K562 (cell line): ENCODE data around the gene FMN1. TPM values are rescaled to one million over a fixed set of nuclear protein-coding genes. Genes with fewer than 3 reads are reported as not detected.

ENCODE experiments used
- ATAC-seq: fragments of 200-7000 bp; cut with Tn5 transposase; 3 replicates; pipeline ENCODE4 v1.9.1; 2020; ENCODE audit warnings: moderate library complexity
- BruUV-seq: library from RNA; stranded (reverse); fragments of 400-500 nt; replicated peaks from 2 replicates; lab custom pipeline; 2021; lab: Mats Ljungman, UMichigan
- CTCF ChIA-PET: fragments of 300-600 bp; formaldehyde crosslinking; extraction: SDS; loops from one replicate; lab custom pipeline; 2021; ENCODE audit warnings: low intra/inter-chr PET ratio; lab: Yijun Ruan, JAX
- POLR2A ChIA-PET: fragments of 300-600, 350-650 bp; sonication (Branson Sonifier 250); formaldehyde crosslinking; extraction: SDS; loops from one replicate; lab custom pipeline; 2021; ENCODE audit warnings: antibody characterized with exemption, inconsistent platforms; lab: Yijun Ruan, JAX
- DNase-seq, 4 experiments: peaks; one replicate each; pipeline versions ENCODE4 v3.0.0 to v3.0.0-alpha.2; 2011 to 2018; ENCODE audit warnings: low spot score in 3 of 4, mixed read lengths in 3 of 4; ENCODE audit errors: extremely low read depth in 1 of 4
- FAIRE-seq: peaks from 2 replicates; lab custom pipeline; 2011; peaks lifted over from hg19 to GRCh38; lab: Jason Lieb, UNC
- H2AFZ ChIP-seq: 2 replicates; pipeline ENCODE4 v1.6.0; 2011; ENCODE audit warnings: low read depth, low read length, control low read depth, inconsistent platforms
- H3K27ac ChIP-seq: fragments of 200-600 bp; 3 replicates; pipeline ENCODE4 v1.8.0; 2011; ENCODE audit warnings: low read depth, mild to moderate bottlenecking, control low read depth, inconsistent platforms, low read length, moderate library complexity, mixed read lengths; ENCODE audit errors: extremely low read depth
- H3K27me3 ChIP-seq, 2 experiments: fragments of 300-600 bp in 1 of 2; 2 replicates in 1 of 2; 3 replicates in 1 of 2; pipeline versions ENCODE4 v1.6.0 to v1.8.0; 2011; ENCODE audit warnings: inconsistent platforms in 2 of 2, low read length in 2 of 2, mild to moderate bottlenecking in 1 of 2, mixed read lengths in 1 of 2, moderate library complexity in 1 of 2; ENCODE audit not compliant: control insufficient read depth in 2 of 2, insufficient read depth in 2 of 2
- H3K36me3 ChIP-seq: fragments of 300-600 bp; 3 replicates; pipeline ENCODE4 v1.8.0; 2011; ENCODE audit warnings: mild to moderate bottlenecking, low read length, inconsistent platforms; ENCODE audit not compliant: control insufficient read depth, insufficient read depth
- H3K4me1 ChIP-seq, 2 experiments: fragments of 200-600 bp in 1 of 2; replicated peaks in 1 of 2; 2 replicates in 1 of 2; 3 replicates in 1 of 2; pipeline versions ENCODE4 v1.5.1 to v1.8.0; 2011; ENCODE audit warnings: inconsistent platforms in 2 of 2, low read length in 2 of 2, mild to moderate bottlenecking in 1 of 2, mixed read lengths in 1 of 2, moderate library complexity in 1 of 2; ENCODE audit not compliant: control insufficient read depth in 2 of 2, insufficient read depth in 2 of 2
- H3K4me2 ChIP-seq: 2 replicates; pipeline ENCODE4 v1.6.1; 2011; ENCODE audit warnings: low read length, control low read depth, inconsistent platforms, mixed read lengths; ENCODE audit not compliant: insufficient read depth
- H3K4me3 ChIP-seq: fragments of 200-600 bp; sonication (generic), shearing (Covaris generic); 2 replicates; pipeline ENCODE4 v1.5.1; 2016; ENCODE audit warnings: control low read depth, inconsistent platforms
- H3K79me2 ChIP-seq: fragments of 200-600 bp; 3 replicates; pipeline ENCODE4 v1.8.0; 2011; ENCODE audit warnings: low read length, inconsistent platforms; ENCODE audit not compliant: control insufficient read depth, insufficient read depth
- H3K9ac ChIP-seq, 2 experiments: 2 replicates each; pipeline versions ENCODE4 v1.6.0 to v1.6.1; 2011; ENCODE audit warnings: low read depth in 2 of 2, low read length in 2 of 2, control low read depth in 1 of 2, inconsistent platforms in 1 of 2, mild to moderate bottlenecking in 1 of 2, mixed read lengths in 1 of 2; ENCODE audit not compliant: insufficient read depth in 1 of 2
- H3K9me1 ChIP-seq: one replicate; pipeline ENCODE4 v1.6.0; 2011; ENCODE audit warnings: inconsistent platforms, mild to moderate bottlenecking, low read length, moderate library complexity; ENCODE audit not compliant: control insufficient read depth, insufficient read depth
- H3K9me3 ChIP-seq: replicated peaks from 2 replicates; pipeline ENCODE4 v1.5.1; 2011; ENCODE audit warnings: low read depth, low read length, inconsistent platforms; ENCODE audit not compliant: control insufficient read depth, insufficient read depth
- H4K20me1 ChIP-seq: replicated peaks from 2 replicates; pipeline ENCODE4 v1.6.1; 2011; ENCODE audit warnings: low read length, inconsistent platforms, mixed read lengths; ENCODE audit not compliant: control insufficient read depth, insufficient read depth
- ARNT ChIP-seq, 2 experiments: fragments of 450-650 bp; IDR thresholded peaks; 2 replicates each; pipeline ENCODE4 v1.6.1; 2016; ENCODE audit warnings: mild to moderate bottlenecking in 1 of 2
- ELF2 ChIP-seq: fragments of 250-450 bp; sonication (Bioruptor Pico); IDR thresholded peaks from 2 replicates; pipeline ENCODE4 v1.5.0; 2021; ENCODE audit warnings: mild to moderate bottlenecking
- HDAC2 ChIP-seq: fragments of 450-650 bp; IDR thresholded peaks from 2 replicates; pipeline ENCODE4 v1.6.1; 2016; ENCODE audit warnings: mild to moderate bottlenecking
- KHSRP ChIP-seq: fragments of 450-650 bp; IDR thresholded peaks from 2 replicates; pipeline ENCODE4 v1.6.1; 2017
- TAF9B ChIP-seq: fragments of 450-650 bp; IDR thresholded peaks from 2 replicates; pipeline ENCODE4 v1.6.1; 2018; ENCODE audit warnings: mild to moderate bottlenecking; ENCODE audit not compliant: partially characterized antibody
- ZNF217 ChIP-seq: sonication (generic); formaldehyde crosslinking; IDR thresholded peaks from 2 replicates; pipeline ENCODE4 v1.8.0; 2022; ENCODE audit warnings: mild to moderate bottlenecking, missing genetic modification reagents
- ZNF785 ChIP-seq: fragments of 250-450 bp; sonication (Bioruptor Pico); IDR thresholded peaks from 2 replicates; pipeline ENCODE4 v1.4.0; 2020; ENCODE audit warnings: mild to moderate bottlenecking
- WGBS: fragments of 100-300 bp; shearing (Covaris generic); methylation state at CpG from one replicate; pipeline ENCODE4 v1.1.6; 2016; ENCODE audit warnings: low coverage, mixed read lengths; ENCODE audit not compliant: insufficient coverage; ENCODE audit errors: missing lambda C conversion rate; 5-methylcytosine and 5-hydroxymethylcytosine counted together
- in situ Hi-C: fragments of 300-500 bp; cut with MboI; formaldehyde crosslinking; loops from 4 replicates; pipeline ENCODE4 v1.15.0; 2018; ENCODE audit warnings: inconsistent platforms, mixed read lengths
- intact Hi-C: fragments of 100-400 bp; cut with micrococcal nuclease; formaldehyde crosslinking; loops from 2 replicates; pipeline ENCODE4 v1.14.2; 2022
- polyA plus RNA-seq, 8 experiments: library from polyadenylated mRNA; depleted of rRNA in 4 of 8; stranded (reverse) in 5 of 8; unstranded in 3 of 8; fragments of >200 nt; fragmentation: Nextera tagmentation in 2 of 8; fragmentation: Illumina TruSeq in 1 of 8; extraction: Ambion mirVana in 2 of 8; extraction: Trizol in 1 of 8; gene quantifications; 2 replicates each; pipeline versions ENCODE4 v1.2.1 to v1.2.3, GENCODE V29; 2011 to 2014; ENCODE audit warnings: inconsistent platforms in 1 of 8, missing spikeins in 1 of 8
- total RNA-seq, 7 experiments: library from RNA; depleted of rRNA in 6 of 7; stranded (reverse); fragments of >200 nt in 6 of 7; fragmentation: Illumina TruSeq in 2 of 7; extraction: Trizol in 2 of 7; gene quantifications; 2 replicates each; pipeline versions ENCODE4 v1.2.1 to v1.2.3, GENCODE V29; 2011 to 2021; ENCODE audit warnings: low replicate concordance in 1 of 7
- TF ChIP-seq, protein P1 (sequence below): fragments of 250-450 bp; sonication (Bioruptor Pico); IDR thresholded peaks from 2 replicates; pipeline ENCODE4 v1.8.0; 2022; ENCODE audit warnings: moderate library complexity, mild to moderate bottlenecking, inconsistent platforms
- TF ChIP-seq, protein P2 (sequence below): fragments of 200-800 bp; sonication (Bioruptor generic); IDR thresholded peaks from 2 replicates; pipeline ENCODE4 v1.6.1; 2016; ENCODE audit warnings: missing genetic modification characterization, missing compliant biosample characterization
- TF ChIP-seq, protein P3 (sequence below): sonication (generic); formaldehyde crosslinking; IDR thresholded peaks from 2 replicates; pipeline ENCODE4 v1.8.1; 2023; ENCODE audit warnings: mild to moderate bottlenecking, missing genetic modification reagents

The FMN1 gene
- total and polyA plus RNA-seq, 9 of the 15 experiments (the other 6 are each of a cell fraction or from before 2014, with no cell fraction given), result 0.03 to 0.07 (median 0.04) TPM; not detected in 6

DNA sequence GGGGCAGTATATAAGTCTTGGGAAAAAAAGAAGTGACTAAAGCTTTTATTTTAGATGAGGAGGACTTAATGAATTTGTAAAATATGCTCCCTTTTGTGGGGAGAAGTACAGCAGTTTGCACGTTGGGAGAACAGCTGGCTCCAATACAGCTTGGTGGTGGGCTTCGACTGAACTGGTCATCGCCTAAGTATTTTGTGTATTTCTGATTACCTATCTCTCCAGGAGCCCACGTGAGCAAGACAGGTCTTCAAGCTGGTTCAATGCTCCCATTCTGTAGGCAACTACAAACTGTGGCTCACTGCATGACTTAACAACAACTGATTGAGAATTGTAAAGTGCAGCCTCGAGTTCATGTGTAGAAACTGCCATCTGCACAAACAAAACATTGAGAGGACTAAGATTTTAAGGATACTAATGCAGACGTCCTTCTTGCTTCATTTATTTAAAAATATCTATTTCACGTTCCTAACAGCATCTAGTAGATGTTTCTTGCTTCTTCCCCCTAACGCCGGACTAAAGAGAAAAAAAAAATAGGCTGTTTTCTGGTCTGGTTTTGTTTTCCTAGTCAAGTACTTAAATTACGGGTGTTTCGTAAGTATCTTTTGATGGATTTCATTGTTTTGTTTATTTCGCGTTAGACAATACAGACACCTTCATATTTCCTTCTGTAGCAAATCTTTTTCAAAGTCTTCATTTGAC is 478.1 kb downstream of the FMN1 start:
- POLR2A ChIA-PET, result no interaction called here
- Histone ChIP-seq H3K4me3 (no peak overlapping the region), H2AFZ (no peak overlapping the region), H3K27ac (no peak overlapping the region), H3K9me3 (no peaks in the 10 kb centered on the region), H3K9me1 (no peaks in the 10 kb centered on the region), H3K4me2 (no peak overlapping the region), H3K9ac (no peak overlapping the region), H4K20me1 (no peaks in the 10 kb centered on the region), H3K36me3 (no peaks in the 10 kb centered on the region), H3K79me2 (no peaks in the 10 kb centered on the region), H3K4me1 (peaks cover 0 to 13% of the 10 kb centered on the region in 2 experiments; a peak in 2 of 5 replicates), H3K27me3 (peaks cover 10 to 17% of the 10 kb centered on the region in 2 experiments; a peak in 3 of 5 replicates)
- no TSS peak for BruUV-seq
- no peak for FAIRE-seq
- DNase-seq, result no peak
- CTCF ChIA-PET, result no interaction called here
- intact Hi-C loops (no loop called here), in situ Hi-C loops (no loop called here)
- no peak for ATAC-seq
- WGBS, result 3% methylated on average over 13 of the region's 13 CpGs
- no peak for TF ChIP-seq ARNT (IDR thresholded peaks at IDR 0.05)
- TF ChIP-seq, protein P1, sequence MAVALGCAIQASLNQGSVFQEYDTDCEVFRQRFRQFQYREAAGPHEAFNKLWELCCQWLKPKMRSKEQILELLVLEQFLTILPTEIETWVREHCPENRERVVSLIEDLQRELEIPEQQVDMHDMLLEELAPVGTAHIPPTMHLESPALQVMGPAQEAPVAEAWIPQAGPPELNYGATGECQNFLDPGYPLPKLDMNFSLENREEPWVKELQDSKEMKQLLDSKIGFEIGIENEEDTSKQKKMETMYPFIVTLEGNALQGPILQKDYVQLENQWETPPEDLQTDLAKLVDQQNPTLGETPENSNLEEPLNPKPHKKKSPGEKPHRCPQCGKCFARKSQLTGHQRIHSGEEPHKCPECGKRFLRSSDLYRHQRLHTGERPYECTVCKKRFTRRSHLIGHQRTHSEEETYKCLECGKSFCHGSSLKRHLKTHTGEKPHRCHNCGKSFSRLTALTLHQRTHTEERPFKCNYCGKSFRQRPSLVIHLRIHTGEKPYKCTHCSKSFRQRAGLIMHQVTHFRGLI (CRISPR knock-in tag), result no peak
- TF ChIP-seq, protein P2, sequence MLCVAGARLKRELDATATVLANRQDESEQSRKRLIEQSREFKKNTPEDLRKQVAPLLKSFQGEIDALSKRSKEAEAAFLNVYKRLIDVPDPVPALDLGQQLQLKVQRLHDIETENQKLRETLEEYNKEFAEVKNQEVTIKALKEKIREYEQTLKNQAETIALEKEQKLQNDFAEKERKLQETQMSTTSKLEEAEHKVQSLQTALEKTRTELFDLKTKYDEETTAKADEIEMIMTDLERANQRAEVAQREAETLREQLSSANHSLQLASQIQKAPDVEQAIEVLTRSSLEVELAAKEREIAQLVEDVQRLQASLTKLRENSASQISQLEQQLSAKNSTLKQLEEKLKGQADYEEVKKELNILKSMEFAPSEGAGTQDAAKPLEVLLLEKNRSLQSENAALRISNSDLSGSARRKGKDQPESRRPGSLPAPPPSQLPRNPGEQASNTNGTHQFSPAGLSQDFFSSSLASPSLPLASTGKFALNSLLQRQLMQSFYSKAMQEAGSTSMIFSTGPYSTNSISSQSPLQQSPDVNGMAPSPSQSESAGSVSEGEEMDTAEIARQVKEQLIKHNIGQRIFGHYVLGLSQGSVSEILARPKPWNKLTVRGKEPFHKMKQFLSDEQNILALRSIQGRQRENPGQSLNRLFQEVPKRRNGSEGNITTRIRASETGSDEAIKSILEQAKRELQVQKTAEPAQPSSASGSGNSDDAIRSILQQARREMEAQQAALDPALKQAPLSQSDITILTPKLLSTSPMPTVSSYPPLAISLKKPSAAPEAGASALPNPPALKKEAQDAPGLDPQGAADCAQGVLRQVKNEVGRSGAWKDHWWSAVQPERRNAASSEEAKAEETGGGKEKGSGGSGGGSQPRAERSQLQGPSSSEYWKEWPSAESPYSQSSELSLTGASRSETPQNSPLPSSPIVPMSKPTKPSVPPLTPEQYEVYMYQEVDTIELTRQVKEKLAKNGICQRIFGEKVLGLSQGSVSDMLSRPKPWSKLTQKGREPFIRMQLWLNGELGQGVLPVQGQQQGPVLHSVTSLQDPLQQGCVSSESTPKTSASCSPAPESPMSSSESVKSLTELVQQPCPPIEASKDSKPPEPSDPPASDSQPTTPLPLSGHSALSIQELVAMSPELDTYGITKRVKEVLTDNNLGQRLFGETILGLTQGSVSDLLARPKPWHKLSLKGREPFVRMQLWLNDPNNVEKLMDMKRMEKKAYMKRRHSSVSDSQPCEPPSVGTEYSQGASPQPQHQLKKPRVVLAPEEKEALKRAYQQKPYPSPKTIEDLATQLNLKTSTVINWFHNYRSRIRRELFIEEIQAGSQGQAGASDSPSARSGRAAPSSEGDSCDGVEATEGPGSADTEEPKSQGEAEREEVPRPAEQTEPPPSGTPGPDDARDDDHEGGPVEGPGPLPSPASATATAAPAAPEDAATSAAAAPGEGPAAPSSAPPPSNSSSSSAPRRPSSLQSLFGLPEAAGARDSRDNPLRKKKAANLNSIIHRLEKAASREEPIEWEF (CRISPR knock-in tag), result no peak
- TF ChIP-seq KHSRP, result no peak
- no peak for TF ChIP-seq HDAC2
- TF ChIP-seq TAF9B, result no peak
- no peak for TF ChIP-seq ZNF217 (CRISPR knock-in tag)
- TF ChIP-seq, protein P3, sequence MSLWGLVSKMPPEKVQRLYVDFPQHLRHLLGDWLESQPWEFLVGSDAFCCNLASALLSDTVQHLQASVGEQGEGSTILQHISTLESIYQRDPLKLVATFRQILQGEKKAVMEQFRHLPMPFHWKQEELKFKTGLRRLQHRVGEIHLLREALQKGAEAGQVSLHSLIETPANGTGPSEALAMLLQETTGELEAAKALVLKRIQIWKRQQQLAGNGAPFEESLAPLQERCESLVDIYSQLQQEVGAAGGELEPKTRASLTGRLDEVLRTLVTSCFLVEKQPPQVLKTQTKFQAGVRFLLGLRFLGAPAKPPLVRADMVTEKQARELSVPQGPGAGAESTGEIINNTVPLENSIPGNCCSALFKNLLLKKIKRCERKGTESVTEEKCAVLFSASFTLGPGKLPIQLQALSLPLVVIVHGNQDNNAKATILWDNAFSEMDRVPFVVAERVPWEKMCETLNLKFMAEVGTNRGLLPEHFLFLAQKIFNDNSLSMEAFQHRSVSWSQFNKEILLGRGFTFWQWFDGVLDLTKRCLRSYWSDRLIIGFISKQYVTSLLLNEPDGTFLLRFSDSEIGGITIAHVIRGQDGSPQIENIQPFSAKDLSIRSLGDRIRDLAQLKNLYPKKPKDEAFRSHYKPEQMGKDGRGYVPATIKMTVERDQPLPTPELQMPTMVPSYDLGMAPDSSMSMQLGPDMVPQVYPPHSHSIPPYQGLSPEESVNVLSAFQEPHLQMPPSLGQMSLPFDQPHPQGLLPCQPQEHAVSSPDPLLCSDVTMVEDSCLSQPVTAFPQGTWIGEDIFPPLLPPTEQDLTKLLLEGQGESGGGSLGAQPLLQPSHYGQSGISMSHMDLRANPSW (CRISPR knock-in tag), result no peak
- TF ChIP-seq ZNF785 (CRISPR knock-in tag), result no peak
- TF ChIP-seq ELF2, result no peak
